NCI-H1048 (cell line): ENCODE results near the gene ZCCHC9.

Experiments used
- DNase-seq: peaks from one replicate; lab custom pipeline; 2025; lab: John Stamatoyannopoulos, UW

The ZCCHC9 gene

DNA sequence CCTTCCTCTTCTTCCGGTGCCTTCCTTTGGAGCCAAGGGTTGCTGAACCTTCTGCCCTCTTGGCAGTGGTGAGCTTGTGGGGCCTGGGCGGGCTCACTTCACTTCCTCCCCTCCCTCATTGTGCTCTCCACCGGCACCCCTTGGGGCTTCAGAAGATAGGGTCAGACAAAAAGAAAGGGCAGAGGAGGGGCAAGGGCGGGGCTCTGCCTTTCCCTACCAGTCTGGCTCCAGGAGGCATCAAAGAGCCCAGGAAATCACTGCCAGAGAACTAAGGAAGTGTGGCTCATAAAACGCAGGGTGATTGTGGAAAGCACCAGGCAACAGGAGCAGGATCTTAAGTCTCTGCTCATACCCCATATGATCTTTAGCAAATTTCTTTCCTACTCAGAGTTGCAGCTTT lies 57.7 kb downstream of the ZCCHC9 start:
- DNase-seq, result no peak

DNA sequence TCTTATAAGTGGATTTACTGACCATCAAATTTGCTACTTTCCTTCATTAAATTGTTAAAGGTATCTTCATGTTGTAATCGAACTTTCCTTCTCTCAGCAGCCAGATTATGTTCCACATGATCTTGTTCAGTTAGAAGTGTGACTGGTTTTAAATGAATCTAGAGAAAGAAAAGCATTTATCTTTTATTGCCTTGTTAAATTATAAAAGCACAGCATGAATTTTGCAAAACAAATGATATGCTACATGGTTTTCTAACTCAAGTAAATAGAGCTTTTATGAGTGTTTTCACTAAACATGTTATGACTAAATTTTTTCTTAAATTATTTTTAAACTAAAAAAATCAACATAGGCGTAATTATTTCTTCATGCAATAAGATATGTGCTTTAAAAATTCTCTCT lies 58.5 kb downstream of the ZCCHC9 start:
- DNase-seq, result no peak

DNA sequence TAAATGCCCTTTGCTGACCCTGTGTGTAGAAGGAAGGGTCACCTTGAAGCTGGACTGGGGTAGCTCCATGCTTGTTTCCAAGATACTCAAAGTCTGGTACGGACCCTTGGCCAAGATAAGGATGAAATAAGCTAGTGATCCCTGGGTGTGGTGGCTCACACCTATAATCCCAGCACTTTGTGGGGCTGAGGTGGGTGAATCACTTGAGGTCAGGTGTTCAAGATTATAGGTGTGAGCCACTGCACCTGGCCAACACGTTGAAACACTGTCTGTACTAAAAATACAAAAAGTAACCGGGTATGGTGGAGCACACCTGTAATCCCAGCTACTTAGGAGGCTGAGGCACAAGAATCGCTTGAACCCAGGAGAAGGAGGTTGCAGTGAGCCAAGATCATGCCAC lies 59.3 kb downstream of the ZCCHC9 start:
- no peak for DNase-seq

DNA sequence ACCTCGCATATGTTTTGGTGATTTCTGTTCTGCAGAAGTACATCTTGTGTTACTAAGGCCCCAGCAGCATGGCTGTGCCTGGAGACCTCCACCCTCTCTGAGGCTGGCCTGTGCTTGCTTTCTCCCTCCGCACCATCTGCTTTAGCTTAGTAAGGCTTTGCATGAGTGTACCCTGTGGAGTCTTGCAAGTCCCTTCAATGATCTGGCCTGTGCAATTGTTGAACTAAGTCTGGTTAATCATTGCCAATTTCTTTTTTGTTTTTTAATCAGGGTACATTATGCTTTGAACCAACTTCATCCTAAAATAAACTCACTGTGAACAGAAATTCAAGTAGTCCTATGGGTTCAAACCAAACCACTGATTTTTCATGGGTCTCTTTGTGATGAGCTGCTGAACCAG lies 60.2 kb downstream of the ZCCHC9 start:
- no peak for DNase-seq
